ENCODE data around the gene LMBR1.
A peak's percentile ranks its signal among the peaks of the same experiment; 100 is the strongest.
"Not testable (repeated sequence)": the region's sequence is repeated elsewhere in the genome, so short reads cannot be mapped to it uniquely, and the experiment has no call there.

LMBR1 gene

GRCh38 chr7:156820445-156821063 lies 72.4 kb downstream of the LMBR1 start:
- Histone ChIP-seq H3K9me3 (ENCODE audit: severe bottlenecking) (no peaks in the 10 kb centered on the region), H3K36me3 (no peaks in the 10 kb centered on the region), H3K4me3 (ENCODE audit: low read depth, low read length) (no peak overlapping the region), H3K27ac (no peak overlapping the region), H3K27me3 (ENCODE audit: insufficient read depth, low read depth, severe bottlenecking) (no peaks in the 10 kb centered on the region)
- DNase-seq, result no peak
- TF ChIP-seq CTCF (IDR thresholded peaks at IDR 0.05; ENCODE audit: low read depth, low read length), result peak; percentile 28; the same call in 1 of the 2 replicates

GRCh38 chr7:156819733-156820295 lies 73.2 kb downstream of the LMBR1 start:
- no peak overlapping the region for H3K4me3 ChIP-seq (ENCODE audit: low read depth, low read length)
- no peak for DNase-seq

GRCh38 chr7:156818133-156818532 lies 74.8 kb downstream of the LMBR1 start:
- Histone ChIP-seq H3K4me3 (ENCODE audit: low read depth, low read length) (no peak overlapping the region), H3K27ac (no peak overlapping the region), H3K36me3 (no peaks in the 10 kb centered on the region), H3K9me3 (ENCODE audit: severe bottlenecking) (no peaks in the 10 kb centered on the region), H3K27me3 (ENCODE audit: insufficient read depth, low read depth, severe bottlenecking) (no peaks in the 10 kb centered on the region)
- no peak for TF ChIP-seq CTCF (IDR thresholded peaks at IDR 0.05; ENCODE audit: low read depth, low read length)
- no peak for DNase-seq

More at GRCh38 chr7:156819733-156820295, 73.2 kb downstream of the LMBR1 start:
- H3K9me3 ChIP-seq (ENCODE audit: severe bottlenecking), result no peaks in the 10 kb centered on the region
- no peak for TF ChIP-seq CTCF (IDR thresholded peaks at IDR 0.05; ENCODE audit: low read depth, low read length)
- H3K36me3 ChIP-seq, result no peaks in the 10 kb centered on the region
- H3K27ac ChIP-seq, result no peak overlapping the region
- H3K27me3 ChIP-seq (ENCODE audit: insufficient read depth, low read depth, severe bottlenecking), result no peaks in the 10 kb centered on the region

GRCh38 chr7:156816943-156817572 lies 75.9 kb downstream of the LMBR1 start:
- Histone ChIP-seq H3K9me3 (ENCODE audit: severe bottlenecking) (no peaks in the 10 kb centered on the region), H3K27me3 (ENCODE audit: insufficient read depth, low read depth, severe bottlenecking) (no peaks in the 10 kb centered on the region), H3K4me3 (ENCODE audit: low read depth, low read length) (no peak overlapping the region), H3K36me3 (no peaks in the 10 kb centered on the region), H3K27ac (no peak overlapping the region)
- TF ChIP-seq CTCF (IDR thresholded peaks at IDR 0.05; ENCODE audit: low read depth, low read length), result no peak
- no peak for DNase-seq

- DNase-seq, result no peak
- no peak for TF ChIP-seq CTCF (IDR thresholded peaks at IDR 0.05; ENCODE audit: low read depth, low read length)
Observed at GRCh38 chr7:156811706-156812105, 81.3 kb downstream of the LMBR1 start.

GRCh38 chr7:156803656-156804055 lies 89.3 kb downstream of the LMBR1 start:
- DNase-seq; H3K9me3 ChIP-seq (ENCODE audit: severe bottlenecking); H3K27me3 ChIP-seq (ENCODE audit: insufficient read depth, low read depth, severe bottlenecking); H3K36me3 ChIP-seq; H3K4me3 ChIP-seq (ENCODE audit: low read depth, low read length); H3K27ac ChIP-seq: not testable (repeated sequence)

More at GRCh38 chr7:156811706-156812105, 81.3 kb downstream of the LMBR1 start:
- Histone ChIP-seq H3K9me3 (ENCODE audit: severe bottlenecking) (no peaks in the 10 kb centered on the region), H3K27me3 (ENCODE audit: insufficient read depth, low read depth, severe bottlenecking) (no peaks in the 10 kb centered on the region), H3K36me3 (no peaks in the 10 kb centered on the region), H3K4me3 (ENCODE audit: low read depth, low read length) (no peak overlapping the region), H3K27ac (no peak overlapping the region)

Data from WERI-Rb-1 (cell line).